ENCODE results near the gene FASTKD3. TPM values are rescaled to one million over a fixed set of nuclear protein-coding genes. Genes with fewer than 3 reads are reported as not detected.

Gene FASTKD3
- total RNA-seq, 1 donor from 2014 or later: 8.4 TPM

DNA sequence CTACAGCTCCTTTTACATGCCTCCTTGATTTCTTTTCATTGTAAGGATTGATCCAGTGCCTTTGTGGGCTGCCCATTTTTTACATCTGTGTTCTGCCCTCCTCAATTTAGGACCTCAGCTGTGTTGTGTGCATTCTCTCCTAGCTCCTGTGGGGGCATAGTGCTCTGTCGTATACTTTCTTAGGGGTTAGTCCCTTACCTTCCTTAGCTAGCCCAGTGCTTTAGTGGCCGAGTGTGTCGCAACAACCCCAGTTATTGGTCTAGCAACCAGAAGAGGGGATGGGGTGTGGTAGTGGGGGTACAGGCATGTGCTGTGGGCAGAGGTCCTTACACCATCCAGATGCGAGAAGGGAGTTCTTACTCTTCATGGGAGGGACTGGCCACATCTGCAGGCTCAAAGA lies 12.3 kb upstream of the FASTKD3 start:
- no peak for TF ChIP-seq CTCF (conservative IDR thresholded peaks at IDR 0.05; ENCODE audit: low read depth, low read length)
- H3K4me3 ChIP-seq (ENCODE audit: low read depth, low read length): no peak overlapping the region
- no peak for DNase-seq (ENCODE audit: low read depth)

DNA sequence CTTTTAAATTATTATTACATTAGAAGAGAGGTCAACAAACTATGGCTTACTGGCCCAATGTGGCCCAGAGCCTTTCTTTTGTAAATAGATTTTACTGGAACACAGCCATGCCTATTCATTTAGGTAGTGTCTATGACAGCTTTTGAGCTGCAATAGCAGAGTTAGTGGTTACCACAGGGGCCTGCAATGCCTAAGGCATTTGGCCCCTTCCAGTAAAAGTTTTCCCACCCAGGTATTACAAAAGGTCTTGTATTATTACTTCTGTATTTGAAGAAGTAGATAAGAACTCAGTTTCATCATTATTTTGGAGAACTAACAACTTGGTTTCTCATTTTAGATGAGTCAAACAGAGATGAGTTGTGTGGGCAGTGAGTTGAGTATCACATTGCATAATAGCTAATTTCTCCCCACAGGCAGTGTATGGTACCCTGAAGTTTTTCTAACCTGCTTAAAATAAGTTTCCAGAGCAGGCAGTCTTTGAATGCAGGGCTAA lies 9.6 kb upstream of the FASTKD3 start:
- no peak for DNase-seq (ENCODE audit: low read depth)
- H3K4me3 ChIP-seq (ENCODE audit: low read depth, low read length): peak overlapping the region; percentile 3
- TF ChIP-seq CTCF (conservative IDR thresholded peaks at IDR 0.05; ENCODE audit: low read depth, low read length): no peak

DNA sequence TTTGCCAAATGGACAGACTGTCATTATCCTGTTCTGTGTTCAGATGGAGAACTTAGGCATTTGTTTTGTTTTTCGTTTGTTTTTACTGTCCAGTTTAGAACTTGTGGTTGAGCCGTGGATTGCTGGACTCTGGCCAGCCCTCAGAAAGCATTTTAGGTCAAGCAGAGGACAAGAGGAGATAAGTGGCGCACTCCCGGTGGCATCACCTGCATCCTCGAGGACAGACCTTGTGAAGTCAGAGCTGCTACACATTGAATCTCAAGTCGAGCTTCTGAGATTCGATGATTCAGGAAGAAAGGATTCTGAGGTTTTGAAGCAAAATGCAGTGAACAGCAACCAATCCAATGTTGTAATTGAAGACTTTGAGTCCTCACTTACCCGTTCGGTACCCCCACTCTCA lies 9.0 kb upstream of the FASTKD3 start:
- no peak for DNase-seq (ENCODE audit: low read depth)
- TF ChIP-seq CTCF (conservative IDR thresholded peaks at IDR 0.05; ENCODE audit: low read depth, low read length): no peak
- no peak overlapping the region for H3K4me3 ChIP-seq (ENCODE audit: low read depth, low read length)

DNA sequence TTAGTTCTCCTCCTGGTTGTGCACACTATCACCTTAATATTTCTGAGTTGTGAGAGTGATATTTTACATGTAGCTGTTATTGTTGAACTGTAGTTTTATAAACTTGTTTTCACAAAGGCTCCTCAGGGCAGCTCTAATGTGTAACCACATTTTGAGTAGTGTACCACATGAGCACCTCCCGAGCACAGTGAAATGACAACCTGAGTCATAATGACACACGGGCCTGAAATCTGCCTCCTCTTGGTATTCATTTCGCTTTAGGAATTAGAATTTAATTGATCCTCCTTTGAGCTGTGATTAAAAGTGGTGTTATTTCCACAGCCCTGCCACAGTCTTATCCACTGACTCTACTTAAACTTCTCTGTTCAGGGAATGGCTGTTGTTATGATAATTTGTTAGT lies 8.0 kb upstream of the FASTKD3 start:
- DNase-seq (ENCODE audit: low read depth): no peak
- no peak overlapping the region for H3K4me3 ChIP-seq (ENCODE audit: low read depth, low read length)
- no peak for TF ChIP-seq CTCF (conservative IDR thresholded peaks at IDR 0.05; ENCODE audit: low read depth, low read length)

GRCh38 chr5:7875151-7875550 lies 6.3 kb upstream of the FASTKD3 start:
- DNase-seq (ENCODE audit: low read depth): no peak
- no peak overlapping the region for H3K4me3 ChIP-seq (ENCODE audit: low read depth, low read length)

GRCh38 chr5:7874639-7875038 lies 5.8 kb upstream of the FASTKD3 start:
- DNase-seq (ENCODE audit: low read depth): no peak
- no peak for TF ChIP-seq CTCF (conservative IDR thresholded peaks at IDR 0.05; ENCODE audit: low read depth, low read length)
- H3K4me3 ChIP-seq (ENCODE audit: low read depth, low read length): no peak overlapping the region

More at GRCh38 chr5:7875151-7875550, 6.3 kb upstream of the FASTKD3 start:
- no peak for TF ChIP-seq CTCF (conservative IDR thresholded peaks at IDR 0.05; ENCODE audit: low read depth, low read length)

- TF ChIP-seq CTCF (conservative IDR thresholded peaks at IDR 0.05; ENCODE audit: low read depth, low read length): no peak
- no peak for DNase-seq (ENCODE audit: low read depth)
Observed at GRCh38 chr5:7873216-7873615, 4.4 kb upstream of the FASTKD3 start.

More at GRCh38 chr5:7873216-7873615, 4.4 kb upstream of the FASTKD3 start:
- H3K4me3 ChIP-seq (ENCODE audit: low read depth, low read length): peak overlapping the region; percentile 5

All from epithelial cell of proximal tubule (primary cell).